Left ventricle myocardium inferior (tissue), 1 donor: ENCODE measurements around the gene ENTHD1. TPM values are rescaled to one million over a fixed set of nuclear protein-coding genes. Genes with fewer than 3 reads are reported as not detected.

Experiments used
- DNase-seq: peaks from one replicate; pipeline ENCODE4 v3.0.0-alpha.2; 2020
- H3K27ac ChIP-seq: fragments of 200-600 bp; replicated peaks from 2 replicates; pipeline ENCODE4 v1.8.0; 2021
- H3K27me3 ChIP-seq: fragments of 200-600 bp; 2 replicates; pipeline ENCODE4 v1.8.0; 2021; ENCODE audit warnings: low read depth
- H3K36me3 ChIP-seq: fragments of 200-600 bp; 2 replicates; pipeline ENCODE4 v1.8.0; 2021
- H3K4me1 ChIP-seq: fragments of 200-600 bp; 2 replicates; pipeline ENCODE4 v1.8.0; 2021
- H3K4me3 ChIP-seq: fragments of 200-600 bp; 2 replicates; pipeline ENCODE4 v1.8.0; 2021; ENCODE audit warnings: mild to moderate bottlenecking, moderate library complexity
- H3K9me3 ChIP-seq: fragments of 200-600 bp; replicated peaks from 2 replicates; pipeline ENCODE4 v1.8.0; 2021
- intact Hi-C: fragments of 100-400 bp; cut with micrococcal nuclease; formaldehyde crosslinking; loops from one replicate; pipeline ENCODE4 v1.11.0; 2022
- total RNA-seq: library from RNA; stranded (reverse); fragmentation: NEBNext Ultra II Directional; extraction: Animal tissue kit (Norgen Biotek cat#: 25700); gene quantifications from one replicate; pipeline ENCODE4 v1.2.1, GENCODE V29; 2021
- TF ChIP-seq, protein P1 (sequence below): fragments of 200-600 bp; IDR thresholded peaks from 2 replicates; pipeline ENCODE4 v1.8.0; 2021; ENCODE audit warnings: antibody characterized with exemption, mild to moderate bottlenecking, borderline replicate concordance
- donor health status: DM: no; HTN: yes; CAD: no; lungs with severe emphysema.

Gene ENTHD1
- total RNA-seq, 1 donor from 2014 or later, result not detected

DNA sequence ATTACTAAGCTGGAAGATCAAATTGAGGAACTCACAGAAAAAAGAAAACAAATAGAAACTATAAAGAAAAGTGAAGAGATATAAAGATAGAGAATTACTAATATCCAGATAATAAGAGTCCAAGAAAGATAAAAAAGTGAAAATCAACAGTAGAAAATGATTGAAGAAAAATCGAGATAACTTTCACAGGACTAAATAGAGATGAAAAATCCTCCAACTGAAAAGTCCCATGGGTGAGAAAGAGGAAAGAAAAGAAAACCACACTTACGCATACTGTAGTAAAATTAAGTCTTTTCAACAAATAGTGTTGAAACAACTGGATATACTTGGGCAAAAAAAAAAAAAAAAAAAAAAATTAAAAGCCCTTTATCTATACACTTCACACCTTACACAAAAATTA lies 60.0 kb downstream of the ENTHD1 start:
- peaks cover 79% of the 10 kb centered on the region for H3K27me3 ChIP-seq
- no peaks in the 10 kb centered on the region for H3K36me3 ChIP-seq
- no peaks in the 10 kb centered on the region for H3K4me1 ChIP-seq
- no peak overlapping the region for H3K27ac ChIP-seq
- no peak for DNase-seq
- no peaks in the 10 kb centered on the region for H3K9me3 ChIP-seq
- TF ChIP-seq, protein P1, sequence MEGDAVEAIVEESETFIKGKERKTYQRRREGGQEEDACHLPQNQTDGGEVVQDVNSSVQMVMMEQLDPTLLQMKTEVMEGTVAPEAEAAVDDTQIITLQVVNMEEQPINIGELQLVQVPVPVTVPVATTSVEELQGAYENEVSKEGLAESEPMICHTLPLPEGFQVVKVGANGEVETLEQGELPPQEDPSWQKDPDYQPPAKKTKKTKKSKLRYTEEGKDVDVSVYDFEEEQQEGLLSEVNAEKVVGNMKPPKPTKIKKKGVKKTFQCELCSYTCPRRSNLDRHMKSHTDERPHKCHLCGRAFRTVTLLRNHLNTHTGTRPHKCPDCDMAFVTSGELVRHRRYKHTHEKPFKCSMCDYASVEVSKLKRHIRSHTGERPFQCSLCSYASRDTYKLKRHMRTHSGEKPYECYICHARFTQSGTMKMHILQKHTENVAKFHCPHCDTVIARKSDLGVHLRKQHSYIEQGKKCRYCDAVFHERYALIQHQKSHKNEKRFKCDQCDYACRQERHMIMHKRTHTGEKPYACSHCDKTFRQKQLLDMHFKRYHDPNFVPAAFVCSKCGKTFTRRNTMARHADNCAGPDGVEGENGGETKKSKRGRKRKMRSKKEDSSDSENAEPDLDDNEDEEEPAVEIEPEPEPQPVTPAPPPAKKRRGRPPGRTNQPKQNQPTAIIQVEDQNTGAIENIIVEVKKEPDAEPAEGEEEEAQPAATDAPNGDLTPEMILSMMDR, result no peak
- H3K4me3 ChIP-seq, result no peak overlapping the region
- intact Hi-C loops, result no loop called here

DNA sequence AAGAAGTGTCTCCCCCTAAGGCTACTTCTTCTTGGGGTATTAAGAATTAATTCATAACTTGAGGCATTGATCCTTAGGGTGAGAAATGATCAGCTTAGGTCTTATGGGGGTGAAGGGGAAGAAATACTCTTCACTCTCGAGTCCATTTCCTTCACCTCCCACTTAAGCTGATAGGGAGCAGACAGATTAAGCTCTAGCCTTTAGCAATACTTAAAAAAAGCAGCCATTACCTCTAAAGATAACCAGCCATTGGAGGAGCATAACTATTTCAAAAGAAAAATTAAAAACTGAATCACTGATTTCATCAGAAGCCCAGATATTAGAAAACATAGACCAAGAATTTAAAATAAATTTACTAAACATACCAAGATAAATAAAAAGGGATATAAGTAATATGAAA lies 60.5 kb downstream of the ENTHD1 start:
- no peak overlapping the region for H3K27ac ChIP-seq
- no peaks in the 10 kb centered on the region for H3K4me1 ChIP-seq
- H3K4me3 ChIP-seq, result no peak overlapping the region
- H3K36me3 ChIP-seq, result no peaks in the 10 kb centered on the region
- TF ChIP-seq, protein P1, result no peak
- intact Hi-C loops, result no loop called here
- no peak for DNase-seq
- H3K9me3 ChIP-seq, result no peaks in the 10 kb centered on the region
- peaks cover 77% of the 10 kb centered on the region for H3K27me3 ChIP-seq

DNA sequence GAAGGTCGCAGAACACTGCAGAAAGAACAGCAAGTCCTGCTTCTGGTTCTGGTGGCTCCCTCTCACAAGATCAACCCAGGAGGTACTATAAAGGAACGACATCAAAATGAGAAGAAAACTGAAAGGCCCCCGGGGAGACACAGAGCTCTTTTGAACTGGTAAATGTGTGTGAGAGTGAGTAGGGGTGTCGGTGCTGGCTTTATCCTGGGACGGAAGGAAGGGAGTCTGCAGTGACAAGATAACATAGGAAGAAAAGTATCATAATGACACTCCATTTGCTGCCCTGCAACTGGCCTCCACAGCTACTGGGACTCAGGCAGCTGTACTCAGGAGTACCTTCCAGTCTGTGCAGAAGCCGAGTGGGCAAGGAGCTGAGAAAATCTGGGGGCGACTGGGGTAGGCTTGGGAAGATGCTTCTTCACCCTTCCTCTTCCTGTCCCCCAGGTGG lies 60.9 kb downstream of the ENTHD1 start:
- intact Hi-C loops, result no loop called here
- H3K27ac ChIP-seq, result no peak overlapping the region
- no peaks in the 10 kb centered on the region for H3K36me3 ChIP-seq
- H3K9me3 ChIP-seq, result no peaks in the 10 kb centered on the region
- H3K4me1 ChIP-seq, result no peaks in the 10 kb centered on the region
- no peak overlapping the region for H3K4me3 ChIP-seq
- H3K27me3 ChIP-seq, result peaks cover 77% of the 10 kb centered on the region
- DNase-seq, result no peak
- TF ChIP-seq, protein P1, result no peak

DNA sequence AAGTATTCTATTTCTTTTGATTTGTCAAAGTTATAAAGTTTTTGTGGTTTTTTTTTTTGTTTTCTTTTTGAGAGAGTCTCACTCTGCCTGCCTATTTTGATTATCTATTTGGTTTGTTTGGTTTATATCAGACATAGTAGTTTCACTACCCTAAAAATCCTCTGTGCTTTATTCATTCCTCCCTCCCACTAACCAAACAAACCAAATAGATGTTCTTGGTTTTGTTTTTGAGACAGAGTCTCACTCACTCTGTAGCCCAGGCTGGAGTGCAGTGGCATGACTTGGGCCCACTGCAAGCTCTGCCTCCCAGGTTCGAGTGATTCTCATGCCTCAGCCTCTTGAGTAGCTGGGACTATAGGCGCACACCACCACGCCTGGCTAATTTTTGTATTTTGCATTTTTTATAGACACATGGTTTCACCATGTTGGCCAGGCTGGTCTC lies 67.9 kb downstream of the ENTHD1 start:
- TF ChIP-seq, protein P1, result no peak
- H3K4me3 ChIP-seq, result no peak overlapping the region
- DNase-seq, result no peak
- no peaks in the 10 kb centered on the region for H3K4me1 ChIP-seq
- no peaks in the 10 kb centered on the region for H3K9me3 ChIP-seq
- H3K27me3 ChIP-seq, result peaks cover 74% of the 10 kb centered on the region
- no peak overlapping the region for H3K27ac ChIP-seq
- H3K36me3 ChIP-seq, result no peaks in the 10 kb centered on the region
- intact Hi-C loops, result no loop called here

DNA sequence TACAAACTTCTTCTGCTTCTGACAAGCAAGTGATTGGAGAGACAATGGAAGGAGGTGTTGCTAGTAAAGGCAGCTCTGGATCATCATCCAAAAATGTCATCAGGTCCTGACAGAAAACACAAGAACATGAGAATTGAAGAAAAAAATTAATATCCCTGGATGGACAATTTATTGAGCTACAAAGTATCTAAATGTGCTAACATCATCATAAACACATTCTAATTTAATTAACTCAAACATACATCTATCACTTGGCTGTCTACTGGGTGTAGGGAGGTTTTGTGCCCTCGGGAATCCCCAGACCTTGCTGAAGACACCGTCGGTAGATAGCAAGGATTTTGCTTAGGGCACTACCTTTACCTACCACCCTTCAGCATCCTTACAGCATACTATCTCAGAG lies 72.6 kb downstream of the ENTHD1 start:
- no peaks in the 10 kb centered on the region for H3K9me3 ChIP-seq
- H3K4me1 ChIP-seq, result no peaks in the 10 kb centered on the region
- intact Hi-C loops, result no loop called here
- H3K36me3 ChIP-seq, result no peaks in the 10 kb centered on the region
- no peak for DNase-seq
- no peak overlapping the region for H3K4me3 ChIP-seq
- TF ChIP-seq, protein P1, result no peak
- H3K27ac ChIP-seq, result no peak overlapping the region
- H3K27me3 ChIP-seq, result peaks cover 78% of the 10 kb centered on the region

DNA sequence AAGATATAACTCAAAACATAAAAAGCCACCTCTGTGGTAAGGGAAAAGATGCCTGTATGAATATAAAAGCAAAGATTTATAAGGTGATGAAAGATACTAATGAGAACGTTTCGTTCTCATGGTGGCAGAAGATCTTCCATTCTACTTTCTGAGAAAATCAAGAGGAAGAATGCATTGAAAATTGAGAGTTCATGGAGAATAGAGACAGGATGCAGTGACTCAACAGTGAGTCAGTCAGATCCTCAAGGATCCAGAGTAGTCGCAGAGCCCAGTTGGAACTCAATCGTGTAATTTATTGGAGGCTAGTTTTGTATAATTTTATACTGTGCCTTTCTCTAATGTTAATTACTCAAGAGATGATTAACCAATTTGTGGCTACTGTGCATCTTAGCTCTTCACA lies 73.3 kb downstream of the ENTHD1 start:
- Histone ChIP-seq H3K9me3 (no peaks in the 10 kb centered on the region), H3K27ac (no peak overlapping the region), H3K4me1 (no peaks in the 10 kb centered on the region), H3K4me3 (no peak overlapping the region), H3K36me3 (no peaks in the 10 kb centered on the region), H3K27me3 (peaks cover 76% of the 10 kb centered on the region)
- TF ChIP-seq, protein P1, result no peak
- intact Hi-C loops, result no loop called here
- no peak for DNase-seq
